Mesendoderm (in vitro differentiated cells): ENCODE results near the gene MORN3.
"Not testable (repeated sequence)": the region's sequence is repeated elsewhere in the genome, so short reads cannot be mapped to it uniquely, and the experiment has no call there.

Experiments used
- DNase-seq: peaks from one replicate; pipeline ENCODE4 v3.0.0; 2013
- H2AK5ac ChIP-seq: 2 replicates; pipeline ENCODE4 v1.6.1; 2013; ENCODE audit warnings: low read length, inconsistent platforms
- H2BK120ac ChIP-seq: 2 replicates; pipeline ENCODE4 v1.6.1; 2013; ENCODE audit warnings: low read depth, mild to moderate bottlenecking, low read length, moderate library complexity, mixed read lengths
- H2BK15ac ChIP-seq: replicated peaks from 2 replicates; pipeline ENCODE4 v1.6.1; 2013; ENCODE audit warnings: low read depth, mild to moderate bottlenecking, moderate library complexity
- H2BK5ac ChIP-seq: 2 replicates; pipeline ENCODE4 v1.6.1; 2013; ENCODE audit warnings: low read length, inconsistent platforms
- H3K18ac ChIP-seq: 2 replicates; pipeline ENCODE4 v1.6.1; 2013; ENCODE audit warnings: mild to moderate bottlenecking, low read length, mixed read lengths
- H3K23ac ChIP-seq: one replicate; pipeline ENCODE4 v1.6.1; 2013; ENCODE audit warnings: low read length
- H3K27ac ChIP-seq: 2 replicates; pipeline ENCODE4 v1.5.1; 2013; ENCODE audit warnings: low read depth, mild to moderate bottlenecking, inconsistent platforms, low read length, moderate library complexity
- H3K27me3 ChIP-seq: 2 replicates; pipeline ENCODE4 v1.6.1; 2013; ENCODE audit warnings: low read length, control low read depth, mild to moderate bottlenecking, inconsistent platforms; ENCODE audit not compliant: insufficient read depth, poor library complexity
- H3K36me3 ChIP-seq: 2 replicates; pipeline ENCODE4 v1.6.1; 2013; ENCODE audit warnings: low read length, inconsistent platforms; ENCODE audit not compliant: control insufficient read depth, insufficient read depth
- H3K4ac ChIP-seq: one replicate; pipeline ENCODE4 v1.6.1; 2013; ENCODE audit warnings: low read depth, mild to moderate bottlenecking, low read length, moderate library complexity
- H3K4me1 ChIP-seq: 2 replicates; pipeline ENCODE4 v1.6.1; 2013; ENCODE audit warnings: low read depth, low read length, inconsistent platforms; ENCODE audit not compliant: control insufficient read depth
- H3K4me2 ChIP-seq: 2 replicates; pipeline ENCODE4 v1.6.1; 2013; ENCODE audit warnings: low read length
- H3K4me3 ChIP-seq: 2 replicates; pipeline ENCODE4 v1.5.1; 2013; ENCODE audit warnings: mild to moderate bottlenecking, low read length
- H3K56ac ChIP-seq: one replicate; pipeline ENCODE4 v1.6.1; 2013; ENCODE audit warnings: low read length
- H3K79me1 ChIP-seq: 2 replicates; pipeline ENCODE4 v1.6.1; 2013; ENCODE audit warnings: low read length, inconsistent platforms
- H3K79me2 ChIP-seq: 2 replicates; pipeline ENCODE4 v1.6.1; 2013; ENCODE audit warnings: mild to moderate bottlenecking, low read length; ENCODE audit not compliant: control insufficient read depth, insufficient read depth
- H3K9ac ChIP-seq: 2 replicates; pipeline ENCODE4 v1.6.1; 2013; ENCODE audit warnings: low read length, inconsistent platforms
- H4K5ac ChIP-seq: one replicate; pipeline ENCODE4 v1.6.1; 2013; ENCODE audit warnings: low read length
- H4K8ac ChIP-seq: one replicate; pipeline ENCODE4 v1.6.1; 2013; ENCODE audit warnings: low read depth, mild to moderate bottlenecking, control low read depth, low read length, moderate library complexity
- WGBS: extraction: QIAGEN DNeasy Blood & Tissue Kit; methylation state at CpG from one replicate; pipeline ENCODE4 v1.1.7; 2013; ENCODE audit warnings: low lambda C conversion rate, missing lambda C conversion rate; ENCODE audit not compliant: insufficient coverage; ENCODE audit errors: extremely low coverage; 5-methylcytosine and 5-hydroxymethylcytosine counted together

MORN3 gene

GRCh38 chr12:121709478-121709961, 40.1 kb upstream of the MORN3 start:
- no peak overlapping the region for H3K23ac ChIP-seq

GRCh38 chr12:121709064-121709424, 39.6 kb upstream of the MORN3 start:
- H3K56ac ChIP-seq: not testable (repeated sequence)

More at GRCh38 chr12:121709478-121709961, 40.1 kb upstream of the MORN3 start:
- no peak overlapping the region for H4K8ac ChIP-seq
- no peak overlapping the region for H3K56ac ChIP-seq
- peaks cover 5% of the 10 kb centered on the region for H3K79me1 ChIP-seq
- peak; percentile 74 for DNase-seq
- no peak overlapping the region for H2BK15ac ChIP-seq
- H3K18ac ChIP-seq: no peak overlapping the region
- no peak overlapping the region for H2AK5ac ChIP-seq
- H3K4me1 ChIP-seq: peaks cover 4% of the 10 kb centered on the region
- no peaks in the 10 kb centered on the region for H3K36me3 ChIP-seq
- no peak overlapping the region for H3K4ac ChIP-seq
- H4K5ac ChIP-seq: no peak overlapping the region
- peaks cover 11% of the 10 kb centered on the region for H3K79me2 ChIP-seq
- no peak overlapping the region for H3K27ac ChIP-seq
- WGBS: no CpG with 5 or more reads among the region's 5 CpGs
- H3K27me3 ChIP-seq: no peaks in the 10 kb centered on the region
- H3K4me3 ChIP-seq: no peak overlapping the region
- H3K9ac ChIP-seq: no peak overlapping the region
- H2BK5ac ChIP-seq: no peak overlapping the region
- H2BK120ac ChIP-seq: no peak overlapping the region
- H3K4me2 ChIP-seq: no peak overlapping the region

GRCh38 chr12:121708313-121709063, 39.0 kb upstream of the MORN3 start:
- no peak overlapping the region for H2BK5ac ChIP-seq
- no peak overlapping the region for H3K9ac ChIP-seq
- H3K4me2 ChIP-seq: no peak overlapping the region
- no peak overlapping the region for H3K4ac ChIP-seq
- H3K56ac ChIP-seq: no peak overlapping the region
- H3K23ac ChIP-seq: no peak overlapping the region
- H3K4me3 ChIP-seq: no peak overlapping the region
- peaks cover 2% of the 10 kb centered on the region for H3K4me1 ChIP-seq
- H2BK120ac ChIP-seq: no peak overlapping the region
- H3K18ac ChIP-seq: no peak overlapping the region
- no peak overlapping the region for H2BK15ac ChIP-seq
- no peak overlapping the region for H2AK5ac ChIP-seq
- no peak for DNase-seq
- H3K27ac ChIP-seq: no peak overlapping the region
- H4K5ac ChIP-seq: no peak overlapping the region
- WGBS: no CpG with 5 or more reads among the region's 7 CpGs
- H3K27me3 ChIP-seq: no peaks in the 10 kb centered on the region
- H3K79me2 ChIP-seq: peaks cover 5% of the 10 kb centered on the region
- H4K8ac ChIP-seq: no peak overlapping the region
- H3K79me1 ChIP-seq: peaks cover 3% of the 10 kb centered on the region
- H3K36me3 ChIP-seq: no peaks in the 10 kb centered on the region

More at GRCh38 chr12:121709064-121709424, 39.6 kb upstream of the MORN3 start:
- H3K18ac ChIP-seq, H3K4me2 ChIP-seq, H3K27ac ChIP-seq, H3K36me3 ChIP-seq, H3K4ac ChIP-seq, H2BK15ac ChIP-seq, H2AK5ac ChIP-seq, DNase-seq, H4K5ac ChIP-seq, H3K9ac ChIP-seq, H3K4me3 ChIP-seq, H3K79me1 ChIP-seq, H2BK5ac ChIP-seq, H3K23ac ChIP-seq, H3K4me1 ChIP-seq, H3K27me3 ChIP-seq, H4K8ac ChIP-seq, H2BK120ac ChIP-seq: not testable (repeated sequence)
- no CpG with 5 or more reads among the region's 8 CpGs for WGBS
- H3K79me2 ChIP-seq: peaks cover 11% of the 10 kb centered on the region

- Histone ChIP-seq H3K4me1 (no peaks in the 10 kb centered on the region), H3K9ac (no peak overlapping the region), H3K79me1 (no peaks in the 10 kb centered on the region), H4K5ac (no peak overlapping the region), H2BK15ac (no peak overlapping the region), H2AK5ac (no peak overlapping the region), H3K4me3 (no peak overlapping the region), H3K36me3 (no peaks in the 10 kb centered on the region), H3K18ac (no peak overlapping the region), H3K4me2 (no peak overlapping the region), H2BK120ac (no peak overlapping the region), H4K8ac (no peak overlapping the region), H3K56ac (no peak overlapping the region), H2BK5ac (no peak overlapping the region), H3K27ac (no peak overlapping the region), H3K4ac (no peak overlapping the region), H3K23ac (no peak overlapping the region), H3K27me3 (no peaks in the 10 kb centered on the region), H3K79me2 (no peaks in the 10 kb centered on the region)
- no peak for DNase-seq
Observed at GRCh38 chr12:121705514-121705913, 36.1 kb upstream of the MORN3 start.

- no peak overlapping the region for H3K4me2 ChIP-seq
- no peaks in the 10 kb centered on the region for H3K27me3 ChIP-seq
- H3K18ac ChIP-seq: no peak overlapping the region
- no peak overlapping the region for H3K4ac ChIP-seq
- no peak overlapping the region for H4K5ac ChIP-seq
- DNase-seq: no peak
- H2BK15ac ChIP-seq: no peak overlapping the region
- H3K36me3 ChIP-seq: no peaks in the 10 kb centered on the region
- no peaks in the 10 kb centered on the region for H3K79me1 ChIP-seq
- no peak overlapping the region for H2BK5ac ChIP-seq
- H3K79me2 ChIP-seq: no peaks in the 10 kb centered on the region
- no peak overlapping the region for H3K56ac ChIP-seq
- no peak overlapping the region for H3K27ac ChIP-seq
- H3K23ac ChIP-seq: no peak overlapping the region
- H4K8ac ChIP-seq: no peak overlapping the region
- no CpG with 5 or more reads among the region's 6 CpGs for WGBS
- no peak overlapping the region for H2AK5ac ChIP-seq
- H3K4me3 ChIP-seq: no peak overlapping the region
- no peaks in the 10 kb centered on the region for H3K4me1 ChIP-seq
- H2BK120ac ChIP-seq: no peak overlapping the region
- no peak overlapping the region for H3K9ac ChIP-seq
Observed at GRCh38 chr12:121702944-121703343, 33.5 kb upstream of the MORN3 start.
